ENCODE results near the gene GEN1.
A peak's percentile ranks its signal among the peaks of the same experiment; 100 is the strongest.

Gene GEN1, protein sequence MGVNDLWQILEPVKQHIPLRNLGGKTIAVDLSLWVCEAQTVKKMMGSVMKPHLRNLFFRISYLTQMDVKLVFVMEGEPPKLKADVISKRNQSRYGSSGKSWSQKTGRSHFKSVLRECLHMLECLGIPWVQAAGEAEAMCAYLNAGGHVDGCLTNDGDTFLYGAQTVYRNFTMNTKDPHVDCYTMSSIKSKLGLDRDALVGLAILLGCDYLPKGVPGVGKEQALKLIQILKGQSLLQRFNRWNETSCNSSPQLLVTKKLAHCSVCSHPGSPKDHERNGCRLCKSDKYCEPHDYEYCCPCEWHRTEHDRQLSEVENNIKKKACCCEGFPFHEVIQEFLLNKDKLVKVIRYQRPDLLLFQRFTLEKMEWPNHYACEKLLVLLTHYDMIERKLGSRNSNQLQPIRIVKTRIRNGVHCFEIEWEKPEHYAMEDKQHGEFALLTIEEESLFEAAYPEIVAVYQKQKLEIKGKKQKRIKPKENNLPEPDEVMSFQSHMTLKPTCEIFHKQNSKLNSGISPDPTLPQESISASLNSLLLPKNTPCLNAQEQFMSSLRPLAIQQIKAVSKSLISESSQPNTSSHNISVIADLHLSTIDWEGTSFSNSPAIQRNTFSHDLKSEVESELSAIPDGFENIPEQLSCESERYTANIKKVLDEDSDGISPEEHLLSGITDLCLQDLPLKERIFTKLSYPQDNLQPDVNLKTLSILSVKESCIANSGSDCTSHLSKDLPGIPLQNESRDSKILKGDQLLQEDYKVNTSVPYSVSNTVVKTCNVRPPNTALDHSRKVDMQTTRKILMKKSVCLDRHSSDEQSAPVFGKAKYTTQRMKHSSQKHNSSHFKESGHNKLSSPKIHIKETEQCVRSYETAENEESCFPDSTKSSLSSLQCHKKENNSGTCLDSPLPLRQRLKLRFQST

DNA sequence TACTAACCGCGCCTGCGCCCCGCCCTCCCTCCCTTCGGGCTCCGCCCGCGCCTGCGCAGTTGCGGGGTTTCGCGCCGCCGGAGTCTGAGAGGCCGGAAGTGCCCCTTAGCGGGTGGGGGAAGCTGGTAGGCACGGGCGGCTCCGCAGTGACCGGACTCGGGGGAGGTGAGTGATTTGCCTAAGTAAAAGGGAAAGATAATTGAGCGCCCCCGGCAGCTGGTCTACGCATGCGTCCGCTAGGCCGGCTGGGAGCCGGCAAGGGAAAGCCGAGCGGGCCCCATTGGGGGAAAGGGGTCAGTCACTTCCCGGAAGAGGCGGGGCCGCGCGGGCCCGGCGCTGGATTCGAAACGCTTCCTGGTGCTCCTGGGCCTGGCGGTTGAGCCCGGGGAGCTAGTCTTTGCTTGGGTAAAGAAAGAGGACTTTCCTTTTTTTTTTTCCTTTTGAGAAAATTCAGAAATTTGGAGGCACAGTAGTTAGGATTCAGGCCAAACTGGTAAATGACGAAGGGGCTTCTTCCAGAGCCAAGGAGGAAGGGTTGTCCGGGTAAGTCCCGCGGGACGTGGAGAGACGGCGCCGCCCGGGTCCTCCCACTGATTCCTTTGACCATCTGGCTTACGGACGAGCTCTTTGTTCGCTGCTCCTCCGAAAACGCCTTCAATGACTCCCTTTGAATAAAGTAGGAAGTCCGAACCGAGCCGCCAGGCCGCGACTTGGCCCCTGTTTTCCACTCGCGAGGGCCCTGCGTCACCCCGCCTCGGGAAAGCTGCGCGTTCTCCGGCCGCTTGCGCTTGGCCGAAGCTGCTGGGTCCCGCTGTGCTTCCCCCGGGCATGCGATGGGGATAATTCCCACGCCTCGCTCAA is at the start of gene GEN1, which contains the start of gene SMC6:
GEN1 (plus strand) TSS at position 336 of the 861 bp plus-strand sequence. CDS start 5,806 bp downstream, outside the sequence.
SMC6 (minus strand) TSS at position 8 of the 861 bp plus-strand sequence. CDS start 7,864 bp downstream, outside the sequence.
- DNase-seq = peak; percentile 88

DNA sequence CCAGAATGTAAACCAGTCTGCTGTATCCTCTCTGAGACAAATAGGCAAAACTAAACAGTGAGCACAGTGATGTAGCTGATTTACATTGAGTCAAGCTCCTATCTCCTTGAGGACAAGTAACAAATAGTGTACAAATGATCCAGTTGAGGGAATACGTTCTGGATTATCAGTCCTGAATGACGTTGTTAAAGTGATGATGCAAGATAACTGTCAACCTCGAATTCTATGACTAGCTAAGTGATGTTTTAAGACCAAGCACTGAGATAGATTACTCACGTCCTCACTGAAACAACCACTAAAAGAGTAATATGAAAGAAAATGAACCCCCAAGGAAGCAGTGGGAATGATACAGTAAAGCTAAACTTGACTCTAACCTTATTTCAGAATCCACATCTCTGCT is 47.1 kb upstream of the GEN1 start:
- DNase-seq = no peak

DNA sequence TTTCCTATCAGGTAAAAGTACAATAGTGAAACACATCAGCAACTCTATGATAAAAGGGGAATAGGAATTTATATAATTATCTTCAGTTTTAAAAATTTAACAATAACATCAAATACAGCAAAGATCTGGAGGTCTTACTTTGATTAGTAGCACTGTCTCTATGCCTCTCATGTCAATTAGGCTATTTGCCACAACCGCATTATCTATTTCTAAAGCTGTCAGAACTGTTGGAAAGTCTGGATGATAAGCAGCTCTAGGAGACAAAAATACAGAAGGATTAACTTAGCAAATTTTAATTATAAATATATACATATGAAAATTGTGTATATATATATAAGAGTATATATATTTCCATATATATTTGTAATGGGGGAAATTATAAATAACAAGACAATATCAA is 45.4 kb upstream of the GEN1 start:
- DNase-seq = no peak

DNA sequence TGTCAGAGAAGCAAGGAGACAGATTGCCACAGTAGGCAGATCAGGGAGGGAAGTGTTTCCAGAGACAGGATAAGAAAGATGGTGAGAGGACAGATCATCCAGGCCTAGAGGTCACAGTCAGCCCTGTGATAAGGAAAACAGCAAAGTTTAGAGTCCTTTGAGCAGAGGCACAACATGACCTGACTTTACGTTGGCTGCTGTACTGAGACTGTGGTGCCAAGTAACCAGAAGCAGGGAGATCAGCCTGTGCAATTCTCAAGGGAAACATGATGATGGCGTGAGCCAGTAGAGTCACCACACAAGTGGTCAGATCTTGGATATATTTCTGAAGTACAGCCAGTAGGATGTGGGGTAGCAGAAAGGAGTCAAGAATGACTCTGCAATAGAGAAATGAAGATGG is 44.0 kb upstream of the GEN1 start:
- no peak for DNase-seq

DNA sequence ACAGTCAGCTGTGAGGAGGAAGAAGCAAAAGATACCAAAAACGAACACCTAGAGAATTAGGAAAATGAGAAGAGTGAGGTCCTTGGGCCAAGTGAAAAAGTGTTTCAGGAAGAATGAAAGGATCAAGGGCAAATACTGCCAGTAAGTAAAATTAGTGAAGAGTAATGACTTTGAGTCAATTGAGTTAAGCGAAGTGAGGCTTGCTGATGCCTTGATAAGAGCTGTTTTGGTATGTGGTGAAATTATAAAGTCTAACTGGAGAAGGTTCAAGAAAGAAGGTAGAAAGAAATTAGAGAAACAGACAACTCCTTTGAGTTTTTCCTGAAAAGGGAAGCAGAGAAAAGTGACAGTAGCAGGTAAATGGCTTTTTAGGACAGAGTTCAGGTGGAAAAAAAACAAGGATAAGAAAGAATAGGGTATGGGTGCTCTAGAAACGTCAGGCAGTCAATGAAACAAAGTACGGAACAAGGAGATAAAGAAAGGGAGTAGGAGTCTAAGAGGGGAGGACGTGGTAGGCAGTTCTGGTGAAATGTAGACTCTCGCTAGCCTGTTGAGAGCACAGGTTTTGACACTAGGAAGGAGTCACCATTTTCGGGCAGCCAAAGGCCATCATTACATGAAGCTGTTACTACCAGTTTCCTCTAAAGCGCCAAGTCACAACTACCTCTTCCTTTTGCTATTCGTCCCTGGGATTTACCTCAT is 43.2 kb upstream of the GEN1 start:
- DNase-seq = no peak

DNA sequence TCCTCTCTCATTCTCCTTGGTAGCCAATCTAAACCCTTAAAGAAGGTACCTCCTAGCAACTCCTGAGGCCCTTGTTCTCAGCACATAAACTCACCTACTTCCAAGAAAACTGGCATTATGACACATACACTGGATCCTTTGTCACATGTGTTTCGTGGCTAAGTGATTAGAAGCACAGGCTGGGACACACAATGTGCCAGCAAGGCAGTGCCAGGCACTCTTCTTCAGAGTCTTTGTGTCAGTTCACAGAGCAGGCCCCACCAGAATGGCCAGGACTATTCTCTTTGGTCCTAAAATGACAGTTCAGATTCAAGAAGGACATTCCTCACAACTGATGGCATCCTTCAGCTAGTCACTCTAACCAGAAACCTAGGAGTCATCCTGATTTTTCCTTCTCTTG is 40.6 kb upstream of the GEN1 start:
- no peak for DNase-seq

DNA sequence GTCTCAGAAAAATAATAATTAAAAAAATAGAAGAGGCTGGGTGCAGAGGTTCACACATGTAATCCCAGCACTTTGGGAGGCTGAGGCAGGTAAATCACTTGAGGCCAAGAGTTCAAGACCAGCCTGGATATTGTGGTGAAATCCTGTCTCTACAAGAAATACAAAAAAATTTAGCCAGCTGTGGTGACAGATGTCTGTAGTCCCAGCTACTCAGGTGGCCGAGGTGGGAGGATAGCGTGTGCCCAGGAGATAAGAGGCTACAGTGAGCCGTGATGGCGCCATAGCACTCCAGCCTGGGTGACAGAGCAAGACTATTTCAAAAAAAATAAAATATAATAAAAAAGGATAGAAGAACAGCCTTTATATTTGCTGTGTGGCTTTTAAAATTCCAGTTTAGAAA is 36.3 kb upstream of the GEN1 start:
- DNase-seq = no peak

DNA sequence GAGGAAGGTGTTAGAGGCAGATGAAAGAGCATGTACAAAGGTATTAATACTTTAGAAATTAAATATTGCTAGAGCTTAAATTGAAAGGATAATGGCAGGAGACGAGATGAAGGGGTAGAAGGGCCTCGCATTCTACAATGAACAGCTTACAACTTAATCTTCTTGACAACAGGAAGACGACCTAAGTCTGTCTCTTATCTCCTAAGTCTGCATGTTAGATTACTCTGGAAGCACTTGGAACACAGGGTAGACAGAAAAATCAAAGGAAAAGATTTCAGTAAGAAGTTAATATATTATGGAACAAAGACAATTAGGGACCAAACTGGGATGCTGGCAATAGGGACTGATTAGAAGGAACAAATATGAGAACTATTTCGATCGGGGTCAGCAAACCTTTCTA is 35.2 kb upstream of the GEN1 start:
- DNase-seq = no peak

DNA sequence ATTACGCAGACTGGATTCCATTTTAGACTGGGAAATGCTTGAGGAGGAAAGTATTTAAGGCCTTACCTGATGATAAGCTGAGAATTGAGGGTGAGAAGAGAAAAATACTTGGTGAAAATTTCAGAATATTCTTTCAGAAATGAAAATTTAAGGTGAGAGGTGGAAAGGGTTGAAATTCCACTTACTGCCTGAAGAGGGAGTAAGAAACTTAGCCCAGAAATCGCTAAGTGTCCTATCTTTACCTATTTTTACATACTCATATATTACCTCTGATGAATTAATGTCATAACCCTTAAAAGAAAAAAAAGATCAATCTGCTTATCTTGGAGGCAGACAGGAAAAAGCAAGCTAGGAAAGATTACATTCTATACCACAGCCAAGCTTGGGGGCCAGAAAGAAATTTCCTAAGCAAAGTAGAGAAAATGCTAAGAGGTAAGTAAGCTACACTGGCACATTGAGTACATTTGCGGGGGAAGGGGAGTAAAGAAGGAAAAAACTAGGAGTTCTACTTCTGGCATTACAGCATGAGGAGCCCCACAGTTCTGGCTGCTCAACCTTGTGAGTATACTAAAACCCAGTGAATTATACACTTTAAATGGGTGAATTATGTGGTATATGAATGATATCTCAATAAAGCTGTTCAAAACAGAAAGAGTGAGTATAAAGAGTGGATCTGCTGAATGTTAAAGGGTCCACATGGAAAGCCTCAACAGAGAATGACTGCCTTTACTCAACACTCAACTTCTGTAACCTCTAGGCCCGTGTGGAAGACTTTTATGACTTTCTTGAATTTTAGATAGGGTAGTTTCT is 34.2 kb upstream of the GEN1 start:
- DNase-seq = peak; percentile 13

DNA sequence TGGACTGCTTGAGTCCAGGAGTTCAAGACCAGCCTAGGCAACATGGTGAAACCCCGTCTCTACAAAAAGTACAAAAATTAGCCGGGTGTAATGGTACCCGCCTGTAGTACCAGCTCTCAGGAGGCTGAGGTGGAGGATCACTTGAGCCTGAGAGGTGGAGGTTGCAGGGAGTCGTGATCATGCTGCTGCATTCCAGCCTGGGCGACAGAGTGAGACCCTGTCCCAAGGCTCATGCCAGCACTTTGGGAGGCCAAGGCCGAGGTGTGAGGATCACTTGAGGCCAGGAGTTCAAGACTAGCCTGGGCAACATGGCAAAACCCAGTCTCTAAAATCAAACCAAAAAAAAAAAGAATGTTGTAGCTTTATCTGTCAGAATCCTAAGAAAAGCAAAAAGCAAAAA is 25.7 kb upstream of the GEN1 start:
- no peak for DNase-seq

DNA sequence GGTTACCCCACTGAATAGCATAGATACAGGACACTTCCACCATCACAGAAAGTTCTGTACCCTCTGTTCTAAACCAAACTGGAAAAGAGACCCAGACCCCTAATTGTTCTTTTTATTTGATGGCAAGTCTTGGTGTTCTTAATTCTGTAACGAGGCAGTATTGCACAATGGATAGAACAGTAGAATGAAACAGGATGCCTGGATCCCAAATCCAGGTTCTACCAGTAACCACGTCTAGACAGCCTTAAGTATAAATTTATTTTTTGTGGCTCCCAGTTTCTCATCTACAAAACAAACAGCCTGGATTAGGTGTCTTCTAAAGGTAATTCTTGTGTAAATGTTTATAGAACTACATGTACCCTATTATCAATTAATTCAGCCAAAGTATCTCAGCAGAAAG is 24.1 kb upstream of the GEN1 start:
- DNase-seq = no peak

DNA sequence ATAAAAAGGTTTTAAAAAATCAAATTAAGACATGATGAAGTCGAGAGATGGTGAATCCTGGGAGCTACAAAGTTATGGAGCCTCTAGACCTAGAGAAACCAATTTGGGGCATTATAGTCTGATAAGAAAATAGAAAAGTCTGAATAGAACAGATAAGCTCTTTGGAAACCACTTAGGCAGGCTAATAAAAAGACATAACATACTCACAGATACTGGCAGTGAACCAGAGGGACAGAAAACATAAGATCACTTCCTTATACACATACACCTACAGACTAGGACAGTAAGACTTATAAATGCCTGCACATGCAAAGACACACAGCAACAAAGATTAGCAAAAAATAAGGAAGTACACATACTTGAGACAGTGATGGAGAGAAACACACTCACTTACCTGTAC is 20.3 kb upstream of the GEN1 start:
- no peak for DNase-seq

DNA sequence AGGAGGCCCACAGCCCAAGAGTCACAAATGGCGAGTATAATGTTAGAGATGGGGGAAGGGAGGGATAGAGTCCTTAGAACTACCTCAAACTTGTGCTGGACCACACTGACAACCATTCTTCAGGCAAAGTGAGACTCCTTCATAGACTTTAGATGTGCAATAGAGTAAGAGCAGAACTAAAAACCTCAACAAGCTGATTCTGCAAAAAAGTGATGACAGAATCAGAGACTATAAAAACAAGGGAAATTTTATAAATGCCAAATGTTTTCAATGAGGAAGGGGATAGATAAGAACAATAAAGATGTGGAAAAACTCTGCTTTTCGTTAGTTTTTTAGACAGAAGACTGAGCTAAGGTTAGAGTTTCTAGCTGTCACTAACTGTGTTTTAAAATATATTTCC is 18.1 kb upstream of the GEN1 start:
- no peak for DNase-seq

DNA sequence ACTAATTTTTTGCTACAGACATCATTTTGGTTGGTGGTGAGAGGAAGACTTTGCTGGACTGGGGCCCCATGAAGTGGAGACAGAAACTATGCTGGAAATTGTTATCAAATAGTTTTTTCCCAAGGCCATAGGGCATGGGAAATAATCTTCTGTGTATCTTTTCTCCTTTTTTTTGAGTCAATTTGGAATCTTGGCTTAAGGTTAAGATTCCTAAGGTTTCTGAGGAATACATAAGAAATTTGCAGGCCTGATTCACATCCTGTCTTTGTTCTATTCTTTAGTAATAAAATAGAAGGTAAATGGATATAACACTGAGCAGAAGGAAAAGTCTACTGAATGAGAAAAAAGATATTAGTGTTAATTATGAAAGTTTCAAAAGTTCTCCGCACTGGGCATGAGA is 16.9 kb upstream of the GEN1 start:
- peak; percentile 50 for DNase-seq

DNA sequence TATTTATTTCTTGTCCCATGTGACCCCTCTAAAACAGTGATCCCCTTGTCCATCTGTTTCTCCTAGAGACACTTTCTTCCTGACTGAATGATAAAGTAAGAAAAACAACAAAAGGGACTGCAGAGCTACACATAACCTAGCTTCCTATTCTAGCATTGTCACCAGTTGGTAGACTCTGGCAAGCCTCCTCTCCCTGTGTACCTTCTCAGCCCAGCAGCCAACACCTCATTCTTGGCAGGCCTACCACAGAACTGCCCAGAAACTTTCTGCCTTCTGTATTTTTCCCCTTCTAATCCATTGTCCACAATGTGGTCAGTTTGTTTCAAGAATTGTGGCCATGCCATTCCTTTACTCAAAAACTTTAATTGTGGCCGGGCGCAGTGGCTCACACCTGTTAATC is 13.7 kb upstream of the GEN1 start:
- no peak for DNase-seq

DNA sequence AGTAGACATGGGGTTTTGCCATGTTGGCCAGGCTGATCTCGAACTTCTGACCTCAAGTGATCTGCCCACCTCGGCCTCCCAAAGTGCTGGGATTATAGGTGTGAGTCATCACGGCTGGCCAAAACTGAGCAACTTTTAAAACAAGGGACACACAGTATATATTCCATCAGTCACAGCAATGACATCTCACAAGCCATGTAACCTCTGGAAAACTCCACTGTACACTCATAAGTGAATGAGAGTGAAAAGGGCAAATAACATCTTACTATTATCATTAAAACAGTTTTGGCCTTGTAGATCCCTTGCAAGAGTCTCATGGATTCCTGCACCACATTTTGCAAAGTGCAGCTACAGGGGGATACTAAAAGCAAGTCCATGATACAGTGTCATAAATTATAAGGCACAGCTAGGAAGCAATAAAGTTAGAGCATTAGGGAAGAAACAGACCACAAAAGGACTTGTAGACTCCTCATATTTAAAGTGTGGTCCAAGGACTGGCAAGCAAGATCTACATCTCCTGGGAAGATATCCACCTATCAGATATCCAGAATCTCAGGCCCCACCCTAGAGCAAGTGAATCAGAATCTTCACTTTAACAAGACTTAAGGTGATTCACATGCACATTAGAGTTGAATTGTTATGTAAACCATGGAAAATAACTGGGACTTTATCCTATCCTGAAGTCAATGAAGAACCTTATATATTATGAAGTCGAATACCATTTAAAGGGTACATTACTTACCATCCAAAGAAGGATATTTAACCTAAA is 6.1 kb upstream of the GEN1 start:
- DNase-seq = peak; percentile 17

DNA sequence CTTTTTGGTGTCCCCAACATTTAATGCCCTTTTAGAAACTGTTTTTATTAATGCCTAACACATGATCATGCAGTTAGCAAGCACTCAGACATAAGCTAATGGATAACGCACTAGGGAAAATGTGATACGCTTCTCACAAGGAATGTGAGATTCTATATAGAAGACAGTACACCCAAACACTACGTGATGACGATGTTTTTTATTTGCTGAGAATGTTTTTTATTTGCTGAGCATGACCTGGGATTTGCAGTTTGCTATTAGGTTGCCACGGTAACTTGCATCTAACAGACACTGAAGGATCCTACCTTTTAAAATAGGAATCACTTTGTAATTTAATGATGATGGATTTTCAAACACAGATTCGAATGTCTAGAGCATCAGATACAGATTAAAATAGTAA is 5.2 kb upstream of the GEN1 start:
- no peak for DNase-seq

DNA sequence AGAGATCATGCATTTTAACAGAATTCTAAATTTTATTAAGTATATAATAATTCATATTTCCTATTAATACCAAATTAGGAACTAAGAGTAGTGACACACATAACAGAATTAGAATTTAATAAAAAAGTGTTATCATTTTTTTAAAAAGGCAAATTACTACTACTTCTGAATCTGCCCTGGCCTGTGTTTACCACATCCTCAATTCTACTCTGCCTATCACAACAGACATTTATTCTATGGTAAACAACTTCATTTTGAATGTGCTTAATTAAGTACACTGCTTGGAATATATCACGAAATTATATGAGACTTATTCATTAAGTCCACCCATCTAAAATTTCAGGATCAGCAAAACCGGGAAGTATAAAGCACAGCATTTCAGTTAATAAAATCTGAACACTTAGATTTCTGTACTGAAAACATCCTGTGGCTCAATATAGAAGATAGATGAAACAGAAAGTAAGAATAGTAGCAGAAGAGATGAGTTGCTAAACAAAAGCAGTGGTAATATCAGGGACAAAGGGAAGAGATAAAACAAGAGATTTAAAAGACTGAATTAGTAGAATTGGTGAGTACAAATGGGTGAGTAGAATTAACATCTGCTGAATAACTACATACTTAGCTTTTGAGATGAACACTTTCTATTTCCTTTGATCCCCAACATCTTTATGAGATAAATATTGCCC is 4.0 kb upstream of the GEN1 start:
- no peak for DNase-seq

DNA sequence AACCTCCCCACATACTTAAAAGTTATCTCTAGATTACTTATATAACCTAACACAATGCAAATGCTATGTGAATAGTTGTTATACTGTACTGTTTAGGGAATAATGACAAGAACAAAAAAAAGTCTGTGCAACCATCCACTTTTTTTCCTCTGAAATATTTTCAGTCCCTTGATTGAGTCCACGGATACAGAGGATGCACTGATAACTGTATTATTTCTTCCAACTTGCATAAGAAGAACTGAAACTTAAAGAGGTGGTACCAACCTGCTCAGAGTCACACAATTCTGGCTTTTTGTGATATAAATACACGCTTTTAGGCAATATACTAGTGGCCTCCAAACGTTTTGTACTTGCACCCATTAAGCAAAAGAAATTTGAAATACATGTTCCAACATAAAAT is 1.7 kb upstream of the GEN1 start:
- no peak for DNase-seq
